Skin epidermis (tissue), 12 donors: ENCODE data around the gene ANKS1A.

ENCODE experiments used
- H3K27ac ChIP-seq, 21 experiments: fragments of 200-600 bp; sonication (generic) in 11 of 21; one replicate each; pipeline ENCODE4 v1.5.0; 2020; ENCODE audit warnings: mild to moderate bottlenecking in 3 of 21, inconsistent platforms in 2 of 21, moderate library complexity in 2 of 21
- H3K4me3 ChIP-seq, 7 experiments: fragments of 200-600 bp; sonication (generic) in 2 of 7; one replicate each; pipeline ENCODE4 v1.5.0; 2020; ENCODE audit warnings: inconsistent platforms in 2 of 7, mild to moderate bottlenecking in 2 of 7, moderate library complexity in 1 of 7

The ANKS1A gene

DNA sequence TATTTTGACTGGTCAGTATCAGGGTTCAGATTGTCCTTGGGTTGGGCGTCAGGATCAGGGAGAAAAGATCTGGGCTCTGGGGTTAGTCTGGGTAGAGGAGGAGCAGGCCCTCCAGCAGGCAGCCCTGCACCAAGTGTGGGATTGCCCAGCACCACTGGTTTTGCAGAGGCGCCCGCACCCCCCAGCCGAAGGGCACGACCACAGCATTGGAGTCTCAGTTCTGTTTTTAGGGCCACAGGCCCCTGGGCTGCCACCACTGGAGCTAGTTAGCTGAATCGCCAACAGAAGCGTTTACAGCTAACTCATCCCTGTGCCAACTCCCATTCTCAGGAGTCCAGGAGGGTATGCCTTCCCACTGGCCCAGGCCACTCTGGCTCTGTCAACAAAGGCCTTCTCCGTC, 167.9 kb downstream of the ANKS1A start:
- H3K27ac ChIP-seq = peak overlapping the region in 2 of 21 experiments; percentile 2 to 64
- H3K4me3 ChIP-seq = no peak overlapping the region

DNA sequence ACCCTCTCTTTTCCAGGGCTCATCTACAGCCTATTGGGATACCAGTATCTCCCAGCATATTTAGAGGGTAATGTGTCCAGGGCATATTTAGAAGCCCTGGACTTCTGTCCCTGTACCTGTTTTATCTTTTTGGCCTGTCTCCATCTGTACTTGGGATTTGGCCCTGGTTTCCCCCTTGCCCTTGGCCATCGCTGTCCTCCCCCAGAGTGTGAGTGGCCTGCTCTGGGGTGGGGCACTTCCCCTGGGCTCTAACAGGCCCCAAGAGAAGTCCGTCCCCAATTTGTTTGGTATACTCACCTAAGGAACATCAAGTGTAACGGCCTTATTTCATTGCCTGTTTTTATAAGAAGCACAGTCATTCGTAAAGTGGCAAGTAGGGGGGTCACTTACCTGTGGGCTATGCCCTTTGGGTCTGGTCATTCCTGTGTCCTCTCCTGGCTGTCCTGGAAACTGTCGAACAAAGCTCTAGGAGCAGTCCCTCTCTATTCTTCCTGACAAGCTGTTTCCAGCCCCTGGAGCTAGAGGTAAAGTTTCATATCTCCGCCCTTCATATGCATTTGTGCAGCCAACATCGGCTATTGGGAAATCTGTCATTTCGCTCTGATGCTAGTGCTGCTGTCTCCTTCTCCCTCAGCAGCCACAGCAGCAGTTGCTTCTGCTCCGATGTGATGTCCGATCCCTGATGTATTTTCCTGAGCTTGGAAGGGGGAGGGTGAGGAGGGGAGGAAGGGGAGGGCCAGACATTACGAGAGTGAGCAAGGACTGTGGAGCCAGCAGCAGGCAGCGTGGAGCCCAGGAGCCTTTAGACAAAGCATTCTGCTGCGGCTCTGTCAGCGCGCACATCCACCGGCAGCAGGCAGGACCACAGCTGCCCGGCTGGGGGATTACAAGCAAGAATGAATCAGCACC, 168.6 kb downstream of the ANKS1A start:
- Histone ChIP-seq H3K4me3 (no peak overlapping the region), H3K27ac (peak overlapping the region in 4 of 21 experiments; percentile 1 to 64 (median 28))

DNA sequence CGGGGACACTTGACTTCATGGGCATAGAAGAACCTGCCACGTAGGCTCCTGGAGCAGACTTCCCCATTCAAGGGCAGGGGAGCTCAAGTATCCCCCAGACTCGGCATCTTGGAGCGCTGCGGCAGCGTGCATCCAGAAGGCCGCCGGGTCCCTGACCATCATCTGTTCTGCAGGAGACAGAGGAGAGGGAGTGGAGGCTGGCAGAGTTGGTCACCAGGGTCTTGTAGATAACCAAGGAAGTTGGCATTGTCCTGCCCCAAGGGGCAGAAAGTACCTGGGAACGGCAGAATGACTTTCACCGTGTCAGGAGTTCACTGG, 169.3 kb downstream of the ANKS1A start:
- Histone ChIP-seq H3K4me3 (no peak overlapping the region), H3K27ac (peak overlapping the region in 1 of 21 experiments; percentile 32)

DNA sequence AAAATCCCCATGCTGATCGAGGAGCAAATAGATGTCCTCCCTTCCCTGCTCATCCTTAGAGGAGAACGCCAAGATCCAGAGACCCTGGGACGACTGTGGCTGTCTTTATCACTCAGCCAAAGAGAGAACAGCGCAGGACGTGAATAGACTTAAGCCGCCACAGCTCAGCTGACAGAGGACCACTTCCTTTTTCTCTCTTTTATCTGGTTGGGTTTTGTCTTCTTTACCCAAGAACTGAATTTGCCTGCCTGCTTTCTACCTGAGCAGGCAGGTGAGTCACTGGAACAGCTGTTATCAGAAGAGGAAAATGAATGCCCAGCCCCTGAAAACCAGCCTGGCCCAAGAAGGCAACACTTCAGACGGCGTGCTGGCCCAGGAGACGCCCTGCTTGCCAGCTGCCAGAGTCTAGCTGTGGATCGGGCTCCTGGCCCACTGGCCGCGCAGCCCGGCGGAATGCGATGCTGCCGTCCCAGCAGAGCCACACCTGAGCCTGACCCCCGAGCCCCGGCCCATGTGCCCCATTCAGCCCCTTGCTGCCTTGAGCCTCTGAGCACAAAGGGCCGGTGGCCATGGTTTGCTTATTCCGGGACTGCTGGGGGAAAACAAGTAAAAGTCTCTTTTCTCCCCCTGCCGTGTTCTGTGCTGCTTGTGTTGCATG, 169.9 kb downstream of the ANKS1A start:
- Histone ChIP-seq H3K4me3 (no peak overlapping the region), H3K27ac (peak overlapping the region in 1 of 21 experiments; percentile 47)

DNA sequence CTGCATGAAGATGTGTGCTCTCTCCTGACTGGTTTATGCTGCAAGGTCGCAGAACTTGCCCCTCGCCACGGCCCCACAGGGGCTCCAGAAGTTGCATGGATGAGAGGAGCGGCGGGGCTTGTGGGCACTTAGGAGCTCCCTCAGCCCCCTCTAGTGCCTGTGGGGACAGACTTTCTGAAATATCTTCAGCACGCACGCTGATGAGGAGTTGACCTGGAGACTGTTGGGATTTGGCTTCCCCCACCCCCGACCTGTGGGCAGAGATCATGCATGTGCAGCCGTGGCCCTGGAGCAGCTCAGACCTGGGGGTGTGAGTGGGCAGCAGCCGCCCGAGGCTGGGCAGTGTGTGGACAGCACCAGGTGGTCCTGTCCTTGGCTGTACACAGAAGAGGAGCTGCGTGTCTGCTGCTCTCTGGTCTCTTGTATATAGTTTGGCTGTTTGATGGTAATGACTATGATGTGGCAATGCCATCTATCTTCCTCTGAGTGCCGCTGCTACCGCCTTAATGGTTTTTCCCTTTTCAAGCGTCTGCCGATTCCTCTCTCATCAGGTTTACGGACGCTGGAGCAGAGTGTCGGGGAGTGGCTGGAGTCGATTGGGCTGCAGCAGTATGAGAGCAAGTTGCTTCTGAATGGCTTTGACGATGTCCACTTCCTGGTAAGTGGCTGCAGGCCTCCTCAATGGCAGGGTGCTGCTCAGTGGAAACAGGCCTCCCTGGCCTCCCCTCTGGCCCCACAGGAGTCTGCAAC, 170.7 kb downstream of the ANKS1A start:
- H3K4me3 ChIP-seq = no peak overlapping the region
- no peak overlapping the region for H3K27ac ChIP-seq

DNA sequence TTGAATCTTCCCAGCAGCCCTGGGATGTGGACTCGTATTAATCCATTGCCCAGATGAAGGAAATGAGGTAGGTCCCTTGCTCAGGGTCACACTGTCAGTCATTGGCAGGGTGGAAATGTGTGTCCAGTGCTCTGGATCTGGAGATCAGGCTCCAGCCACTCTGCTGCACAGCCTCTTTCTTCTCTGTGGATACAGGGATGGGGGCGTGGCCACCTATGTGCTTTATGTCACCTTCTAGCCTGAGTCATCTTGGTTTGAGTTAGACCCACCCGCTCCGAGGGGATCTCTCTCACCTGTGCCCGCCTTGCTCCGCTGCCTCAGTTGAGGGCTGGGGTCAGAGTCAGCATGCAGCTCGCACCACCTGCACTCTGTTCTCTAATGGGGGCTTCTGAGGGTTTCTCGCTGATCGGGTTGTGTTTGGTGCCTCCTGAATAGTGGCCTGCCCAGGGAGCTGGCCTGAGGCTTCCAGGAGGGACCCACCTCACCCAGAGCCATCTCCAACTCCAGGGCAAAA, 172.1 kb downstream of the ANKS1A start:
- Histone ChIP-seq H3K4me3 (no peak overlapping the region), H3K27ac (peak overlapping the region in 2 of 21 experiments; percentile 2 to 9)

DNA sequence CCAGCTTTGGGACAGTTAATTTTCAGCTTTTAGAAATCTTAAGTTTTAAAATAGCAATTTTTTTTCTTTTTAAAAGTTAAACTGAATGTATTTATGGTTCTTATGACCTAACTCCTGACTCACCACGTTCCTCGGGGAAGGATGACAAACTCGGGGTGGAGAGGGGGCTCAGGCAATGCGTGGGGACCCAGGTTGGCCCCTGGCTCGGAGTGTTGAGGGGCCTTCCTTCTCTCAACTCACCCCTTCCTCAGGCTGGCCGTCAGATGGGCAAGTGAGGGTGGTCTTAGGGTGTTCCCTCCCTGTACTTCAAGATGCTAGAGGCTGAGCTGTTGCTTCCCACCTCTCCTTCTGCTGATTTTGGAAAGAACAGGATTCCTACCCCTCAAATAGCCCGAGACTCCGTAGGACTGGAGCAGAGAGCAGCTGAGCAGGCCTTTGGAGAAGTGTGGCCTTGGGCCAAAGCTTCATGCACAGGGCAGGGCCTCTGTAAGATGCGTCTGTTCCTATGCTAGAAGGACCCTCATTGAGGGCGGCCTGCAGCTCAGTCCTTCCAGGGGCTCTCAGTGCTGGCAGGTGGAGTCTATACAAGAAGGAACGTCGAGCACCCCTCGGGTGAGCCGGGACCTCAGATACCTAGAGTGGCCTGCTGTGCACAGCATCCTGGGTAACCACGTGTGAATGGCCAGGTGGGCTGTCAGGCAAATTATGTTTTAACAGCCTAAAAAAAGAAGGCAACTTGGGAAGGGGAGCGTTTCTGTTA, 172.8 kb downstream of the ANKS1A start:
- Histone ChIP-seq H3K4me3 (no peak overlapping the region), H3K27ac (peak overlapping the region in 1 of 21 experiments; percentile 9)

DNA sequence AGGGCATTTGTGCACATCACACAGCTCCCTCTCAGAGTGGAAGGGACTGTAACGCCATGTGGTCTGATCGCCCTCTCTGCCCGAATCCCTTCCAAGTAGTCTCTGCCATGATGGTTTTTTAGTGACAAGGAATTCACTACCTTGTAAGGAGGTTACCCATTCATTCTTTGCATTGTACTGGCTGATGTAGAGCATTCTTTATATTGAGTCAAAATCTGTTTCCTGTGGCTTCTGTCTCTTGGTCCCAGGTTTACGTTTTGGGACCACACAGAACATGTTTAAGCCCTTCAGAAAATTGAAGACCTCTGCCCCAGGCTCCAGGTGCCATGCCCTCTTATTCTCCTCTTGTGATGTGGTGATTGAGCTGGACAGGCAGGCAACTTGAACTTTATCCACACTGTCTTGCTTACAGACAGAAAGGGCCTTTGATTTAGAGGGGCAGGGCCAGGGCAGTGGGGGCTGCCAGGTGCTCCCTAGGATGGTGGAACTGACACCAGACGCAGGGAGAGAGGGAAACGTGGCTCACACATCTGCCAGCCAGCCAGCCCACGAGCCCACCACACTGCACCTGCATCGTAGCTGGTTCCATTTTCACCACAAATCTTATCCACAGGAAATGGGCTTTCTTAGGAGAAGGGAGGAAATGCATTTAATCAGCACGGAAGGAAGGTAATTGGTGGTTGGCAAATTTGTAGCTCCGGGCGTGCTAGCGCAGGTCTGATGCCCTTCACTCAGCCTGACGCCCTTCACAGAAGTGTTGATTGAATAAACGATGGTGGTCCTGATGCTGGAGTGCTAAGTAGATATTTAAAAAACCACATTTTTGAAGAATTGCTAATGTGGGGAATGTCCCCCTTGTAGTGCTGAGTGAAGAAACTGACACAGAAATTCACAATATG, 173.9 kb downstream of the ANKS1A start:
- no peak overlapping the region for H3K27ac ChIP-seq
- H3K4me3 ChIP-seq = no peak overlapping the region

DNA sequence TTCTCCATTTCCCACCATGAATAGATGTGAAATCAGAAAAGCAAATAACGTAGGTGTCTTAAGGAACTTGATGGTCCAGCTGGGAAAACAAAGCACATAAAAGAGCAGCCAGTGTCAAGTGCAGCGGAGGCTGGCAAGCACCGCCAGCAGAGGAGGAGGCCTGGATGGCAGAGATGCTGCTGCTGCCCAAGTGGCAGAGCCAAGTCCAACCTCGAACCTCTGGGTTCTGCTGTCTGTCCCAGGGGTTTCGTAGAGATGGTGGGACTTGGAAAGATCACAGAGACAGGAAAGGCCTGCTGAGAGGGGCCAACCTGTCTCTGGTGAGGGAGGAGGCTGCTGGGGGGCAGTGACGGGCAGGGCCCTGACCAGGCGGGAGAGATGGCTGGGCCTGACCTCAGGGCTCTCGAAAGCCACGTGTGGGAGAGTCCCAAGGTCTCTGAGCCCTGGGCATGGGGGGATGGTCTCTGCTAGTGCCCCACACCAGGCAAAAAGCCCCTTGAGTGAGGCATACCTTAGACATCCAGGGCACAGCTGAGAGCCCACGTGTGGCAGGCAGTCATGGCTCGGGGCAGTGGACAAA, 174.7 kb downstream of the ANKS1A start:
- Histone ChIP-seq H3K4me3 (no peak overlapping the region), H3K27ac (peak overlapping the region in 4 of 21 experiments; percentile 4 to 32 (median 17))

DNA sequence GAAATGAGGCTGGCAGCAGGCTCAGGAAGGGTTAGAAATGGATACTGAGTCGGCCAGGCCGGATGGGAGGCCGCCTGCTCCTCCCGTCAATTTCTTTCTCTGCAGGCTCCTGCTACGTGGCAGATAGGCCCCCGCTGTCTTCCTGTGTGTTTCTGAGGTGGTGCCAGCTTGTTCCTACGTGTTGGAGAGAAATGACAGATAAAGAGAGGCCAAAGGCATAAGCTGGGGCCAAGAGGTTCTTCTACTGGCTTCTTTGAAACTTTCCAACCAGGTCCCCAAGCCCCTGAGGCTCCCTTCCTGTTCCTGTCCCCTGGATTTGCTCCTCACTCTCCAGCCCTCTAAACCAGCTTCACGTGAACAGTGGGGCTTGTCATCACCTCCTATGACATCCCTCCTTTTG, 175.2 kb downstream of the ANKS1A start:
- Histone ChIP-seq H3K27ac (peak overlapping the region in 5 of 21 experiments; percentile 4 to 32 (median 18)), H3K4me3 (no peak overlapping the region)

DNA sequence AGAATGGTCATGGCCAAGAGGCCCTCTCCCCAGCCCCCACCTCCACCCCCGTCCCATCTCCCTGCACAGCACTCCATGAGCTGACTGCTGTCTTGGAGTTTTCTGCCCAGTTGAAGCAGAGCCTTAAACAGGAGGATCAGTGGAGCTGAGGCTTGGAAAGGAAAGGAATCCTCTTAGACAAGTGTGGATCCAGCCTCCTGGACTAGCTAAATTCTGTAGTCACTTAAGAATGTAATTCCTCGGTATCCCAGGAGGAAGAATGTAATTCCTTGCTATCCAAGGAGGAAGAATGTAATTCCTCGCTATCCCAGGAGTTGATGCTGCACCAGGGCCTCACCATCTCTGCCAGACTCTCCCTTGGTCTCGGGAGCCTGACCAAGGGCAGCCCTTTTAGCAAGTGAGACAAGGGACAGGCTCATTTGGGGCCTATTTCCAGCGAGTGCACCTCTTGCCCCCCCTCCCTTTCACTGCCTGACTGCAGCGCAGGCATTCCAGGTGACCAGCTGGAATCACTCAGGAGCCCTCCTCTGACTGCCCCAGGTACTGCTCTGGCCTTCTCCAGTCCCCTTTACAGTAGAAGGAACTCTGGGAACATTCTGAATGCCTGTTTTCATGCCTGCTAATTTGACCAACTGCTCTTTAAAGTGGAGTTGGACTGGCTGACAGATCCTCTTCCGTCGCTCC, 175.8 kb downstream of the ANKS1A start:
- H3K4me3 ChIP-seq = no peak overlapping the region
- peak overlapping the region in 4 of 21 experiments; percentile 4 to 23 (median 15) for H3K27ac ChIP-seq

DNA sequence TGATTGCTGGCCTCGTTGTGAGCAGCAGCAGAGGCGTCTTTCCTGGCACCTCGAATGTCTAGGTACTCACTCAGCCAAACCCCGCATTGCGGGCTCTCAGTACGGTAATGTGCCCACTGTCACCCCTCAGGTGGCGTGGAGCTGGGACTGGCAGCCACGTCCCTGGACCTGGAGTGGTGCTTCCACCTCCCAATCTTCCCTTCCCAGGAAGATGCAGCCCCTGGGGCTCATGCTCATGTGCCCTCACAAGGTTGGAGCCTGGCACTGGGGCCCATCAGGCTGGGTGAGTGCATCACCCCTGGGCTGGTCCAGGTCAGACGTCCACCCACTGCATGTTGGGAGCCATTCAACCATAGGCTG, 176.4 kb downstream of the ANKS1A start:
- no peak overlapping the region for H3K4me3 ChIP-seq
- peak overlapping the region in 2 of 21 experiments; percentile 18 to 23 for H3K27ac ChIP-seq

DNA sequence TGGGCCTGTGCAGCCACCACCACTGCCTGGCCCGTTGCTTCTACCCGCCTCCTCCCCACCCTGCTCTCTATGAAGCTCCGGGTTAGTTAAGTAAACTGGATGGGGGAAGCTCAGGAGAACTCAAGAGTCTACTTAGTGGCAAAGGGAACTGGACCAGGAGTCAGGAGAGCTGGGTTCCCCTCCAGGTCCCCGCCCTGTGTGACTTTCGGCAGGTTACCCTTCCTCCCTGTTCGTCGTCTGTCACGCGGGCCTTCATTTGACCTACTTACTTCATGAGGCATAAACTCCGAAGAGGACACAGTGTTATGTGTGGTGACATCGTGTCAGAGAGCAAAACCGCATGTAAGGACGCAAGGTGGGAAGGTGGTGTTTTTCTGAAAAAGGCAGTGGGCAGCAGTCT, 176.8 kb downstream of the ANKS1A start:
- H3K27ac ChIP-seq = peak overlapping the region in 2 of 21 experiments; percentile 22 to 23
- no peak overlapping the region for H3K4me3 ChIP-seq

DNA sequence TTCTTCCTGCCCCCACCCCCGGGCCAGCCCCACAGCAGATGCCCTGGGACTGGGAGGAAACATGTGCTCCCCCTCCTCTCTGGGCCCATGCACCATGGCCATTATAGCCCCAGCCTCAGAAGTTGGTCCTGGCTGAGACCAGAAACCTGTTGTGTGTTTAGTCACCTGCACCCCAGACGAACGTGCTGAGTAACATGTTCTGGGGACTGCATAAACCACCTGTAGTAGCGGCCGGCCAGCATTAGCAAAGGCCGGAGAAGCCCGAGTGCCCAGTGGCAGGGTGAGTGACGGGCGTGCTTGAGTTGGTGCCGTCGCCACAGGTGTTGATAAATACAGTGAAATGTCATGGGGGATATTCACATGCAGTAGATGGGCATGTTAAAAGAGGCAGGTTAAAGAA, 178.2 kb downstream of the ANKS1A start:
- H3K4me3 ChIP-seq = no peak overlapping the region
- H3K27ac ChIP-seq = peak overlapping the region in 1 of 21 experiments; percentile 36

DNA sequence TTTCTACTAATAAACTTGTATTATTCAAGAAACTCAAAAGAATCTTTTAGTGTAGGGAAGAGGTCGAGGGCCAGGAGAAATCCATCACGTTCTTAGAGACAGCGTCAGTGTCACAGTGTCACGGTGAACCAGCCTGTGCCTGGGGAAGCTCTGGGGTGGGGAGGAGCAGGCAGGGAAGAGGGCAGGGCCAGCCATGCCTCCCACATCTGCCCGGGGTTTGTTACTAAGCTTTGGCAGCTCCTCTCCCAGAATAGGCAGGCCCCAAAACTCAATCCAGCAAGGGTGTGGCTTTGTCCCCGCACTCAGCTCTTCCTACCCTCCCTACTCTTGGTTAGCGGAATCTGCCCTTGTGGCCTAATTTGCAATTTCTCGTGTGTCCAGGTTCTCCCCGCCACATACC, 179.2 kb downstream of the ANKS1A start:
- peak overlapping the region in 8 of 21 experiments; percentile 11 to 71 (median 43) for H3K27ac ChIP-seq
- no peak overlapping the region for H3K4me3 ChIP-seq

DNA sequence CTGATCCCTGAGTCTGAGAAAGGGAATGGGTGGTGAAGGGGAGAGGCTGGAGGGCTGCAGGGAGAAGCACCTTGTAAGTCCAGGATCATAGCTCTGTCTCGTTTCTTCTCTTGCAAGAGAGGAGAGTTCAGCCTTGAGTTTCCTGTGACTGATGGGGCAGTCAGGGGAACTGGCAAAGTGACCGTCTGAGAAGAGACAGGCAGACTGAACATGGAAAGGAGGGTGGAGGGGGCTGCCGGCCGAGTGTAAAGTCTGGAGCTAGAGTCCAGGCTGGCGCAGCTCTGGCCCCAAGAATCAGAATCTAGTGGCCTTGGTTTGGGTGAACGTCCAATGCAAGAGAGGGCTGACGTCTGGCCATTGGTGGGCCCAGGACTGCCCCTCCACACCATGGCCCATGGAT, 179.6 kb downstream of the ANKS1A start:
- Histone ChIP-seq H3K4me3 (no peak overlapping the region), H3K27ac (peak overlapping the region in 8 of 21 experiments; percentile 11 to 71 (median 43))

DNA sequence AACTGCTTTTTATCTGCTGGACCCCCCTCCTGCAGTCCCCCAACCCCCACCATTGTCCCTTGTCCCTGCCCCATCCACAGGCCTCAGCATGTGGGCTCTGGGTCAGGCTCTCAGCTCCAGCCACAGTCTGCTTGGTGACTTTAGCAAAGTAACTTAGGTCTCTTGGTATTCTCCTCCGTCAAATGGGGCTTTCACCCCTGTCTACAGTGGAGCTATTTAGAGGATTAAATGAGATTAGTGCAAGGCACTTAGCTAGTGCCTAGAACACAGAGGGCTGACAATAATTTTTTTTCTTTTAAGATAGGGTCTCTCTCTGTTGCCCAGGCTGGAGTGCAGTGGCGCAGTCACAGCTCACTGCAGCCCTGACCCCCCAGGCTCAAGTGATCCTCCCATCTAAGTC, 180.2 kb downstream of the ANKS1A start:
- H3K4me3 ChIP-seq = no peak overlapping the region

More for the DNA sequence above, 180.2 kb downstream of the ANKS1A start:
- H3K27ac ChIP-seq = peak overlapping the region in 4 of 21 experiments; percentile 11 to 71 (median 40)
